ENCODE measurements around the gene PAPOLB.

- TF ChIP-seq MAX (CRISPR knock-in tag; IDR thresholded peaks at IDR 0.05) (no peak), CTCF (IDR thresholded peaks at IDR 0.05) (no peak)
Measured at GRCh38 chr7:4841836-4842235, 20.0 kb downstream of the PAPOLB start.
